Fibroblast of the aortic adventitia (primary cell): Measurements from ENCODE around the gene IFT25. TPM values are rescaled to one million over a fixed set of nuclear protein-coding genes. Genes with fewer than 3 reads are reported as not detected.

Experiments used
- DNase-seq: peaks from one replicate; pipeline ENCODE4 v3.0.0-alpha.2; 2010; ENCODE audit warnings: low read depth
- H3K4me3 ChIP-seq: 2 replicates; pipeline ENCODE4 v1.5.1; 2011; ENCODE audit warnings: low read depth, mild to moderate bottlenecking, control low read depth, low read length, moderate library complexity
- CTCF ChIP-seq: IDR thresholded peaks from 2 replicates; pipeline ENCODE4 v1.5.1; 2011; ENCODE audit warnings: mild to moderate bottlenecking, low read length, control low read depth, inconsistent platforms; ENCODE audit not compliant: insufficient read depth
- total RNA-seq: library from RNA; depleted of rRNA; stranded (reverse); fragments of >200 nt; gene quantifications from 2 replicates; pipeline ENCODE4 v1.2.3, GENCODE V29; 2012; ENCODE audit warnings: low replicate concordance

Gene IFT25
- total RNA-seq, 1 donor = 53.4 TPM

- no peak for TF ChIP-seq CTCF
- H3K4me3 ChIP-seq = no peak overlapping the region
- DNase-seq = no peak
Observed at GRCh38 chr1:53909946-53910345, 35.6 kb downstream of the IFT25 start.

GRCh38 chr1:53906121-53906520 lies 39.4 kb downstream of the IFT25 start:
- no peak overlapping the region for H3K4me3 ChIP-seq
- DNase-seq = no peak
- TF ChIP-seq CTCF = no peak

GRCh38 chr1:53905509-53905908 lies 40.0 kb downstream of the IFT25 start:
- TF ChIP-seq CTCF = no peak
- H3K4me3 ChIP-seq = no peak overlapping the region
- DNase-seq = no peak

- DNase-seq = no peak
- no peak for TF ChIP-seq CTCF
Observed at GRCh38 chr1:53902235-53903138, 43.0 kb downstream of the IFT25 start.

GRCh38 chr1:53899708-53900107 lies 45.8 kb downstream of the IFT25 start:
- TF ChIP-seq CTCF = no peak
- H3K4me3 ChIP-seq = no peak overlapping the region
- DNase-seq = no peak

More at GRCh38 chr1:53902235-53903138, 43.0 kb downstream of the IFT25 start:
- H3K4me3 ChIP-seq = no peak overlapping the region

GRCh38 chr1:53899206-53899628 lies 46.3 kb downstream of the IFT25 start:
- DNase-seq = peak; percentile 81
- no peak for TF ChIP-seq CTCF

More at GRCh38 chr1:53899206-53899628, 46.3 kb downstream of the IFT25 start:
- H3K4me3 ChIP-seq = no peak overlapping the region
